ENCODE results near the gene SGTA. TPM values are rescaled to one million over a fixed set of nuclear protein-coding genes. Genes with fewer than 3 reads are reported as not detected.

The SGTA gene
- total and polyA plus RNA-seq, 2 experiments from 2014 or later, result 71.6 to 102 TPM

DNA sequence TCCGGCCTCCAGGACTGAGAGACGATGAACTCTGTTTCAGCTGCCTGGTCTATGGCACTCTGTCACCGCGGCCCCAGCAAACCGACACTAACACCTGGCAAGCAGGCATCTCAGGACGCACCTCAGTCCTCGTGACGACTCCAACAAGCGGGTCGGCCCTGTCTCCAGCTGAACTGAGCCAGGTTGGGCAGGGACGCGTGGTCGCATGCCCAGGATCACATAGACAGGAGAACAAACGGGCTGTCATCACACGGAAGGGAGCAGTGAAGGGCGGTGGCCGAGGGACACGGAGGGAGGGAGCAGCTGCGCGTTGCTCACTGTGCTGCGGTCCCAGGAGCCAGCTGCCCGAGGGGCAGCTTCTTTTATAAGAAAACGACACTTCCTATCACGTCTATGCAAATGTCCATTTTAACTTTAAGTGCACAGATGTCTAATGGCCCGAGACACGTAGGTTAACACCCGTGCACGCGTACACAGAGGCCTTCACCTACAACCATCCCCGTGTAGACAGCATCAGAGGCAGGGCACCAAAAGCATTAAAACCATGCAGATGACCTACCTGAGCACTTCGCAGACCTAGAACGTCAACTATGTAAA lies 8.9 kb downstream of the SGTA start:
- peaks cover 14% of the 10 kb centered on the region for H3K36me3 Mint-ChIP-seq (ENCODE audit: low read depth)

DNA sequence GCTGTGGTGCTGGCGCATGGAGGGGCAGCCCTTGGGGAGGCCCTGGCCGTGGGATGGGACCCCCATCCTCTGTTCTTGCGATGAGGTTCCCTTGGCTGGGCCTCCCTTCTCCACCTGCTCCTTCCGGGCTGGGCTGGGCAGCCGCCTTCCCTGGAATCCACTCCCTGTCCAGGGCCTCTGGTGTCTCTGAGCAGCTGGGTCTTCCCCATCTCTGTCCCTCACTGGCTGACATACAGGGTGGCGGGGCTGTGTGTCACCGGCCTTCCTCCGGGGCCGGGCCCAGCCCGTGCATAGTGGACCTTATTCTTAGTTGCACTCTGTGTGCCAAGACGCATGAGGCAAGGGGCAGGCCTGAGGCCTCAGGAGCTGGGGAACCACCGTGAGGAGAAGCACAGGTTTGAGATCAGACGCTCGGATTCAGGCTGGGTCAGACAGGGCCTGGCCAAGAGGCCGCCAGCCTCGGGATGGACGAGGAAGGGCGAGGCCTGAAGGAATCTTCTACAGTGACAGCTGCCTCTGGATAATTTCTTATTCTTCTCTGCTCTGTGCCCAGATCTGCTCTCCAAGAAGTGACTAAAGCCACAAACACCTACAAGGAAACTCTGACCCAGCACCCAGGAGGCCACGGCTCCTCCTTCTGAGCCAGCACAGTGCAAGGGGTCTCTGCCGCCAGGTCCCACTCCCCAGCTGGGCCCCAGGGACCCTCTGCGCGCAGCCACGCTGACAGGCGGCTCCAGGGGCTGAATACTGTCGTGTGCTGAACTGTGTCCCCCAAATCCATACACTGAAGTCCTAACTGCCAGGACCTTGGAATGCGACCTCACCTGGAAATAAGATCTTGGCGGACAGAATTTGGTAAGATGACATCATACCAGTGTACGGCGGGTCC lies 11.0 kb downstream of the SGTA start:
- Histone ChIP-seq H3K9me2 (ENCODE audit: insufficient read depth) (no peaks in the 10 kb centered on the region), H3K4me3 (no peak overlapping the region), H3F3A (replicated peaks; ENCODE audit: low read depth) (no peaks in the 10 kb centered on the region), H3K27ac (ENCODE audit: low read depth) (no peak overlapping the region), H3K79me2 (replicated peaks; ENCODE audit: insufficient read depth) (peaks cover 66% of the 10 kb centered on the region), H2AFZ (no peak overlapping the region), H3K36me3 (ENCODE audit: insufficient read depth) (no peaks in the 10 kb centered on the region), H4K20me1 (replicated peaks; ENCODE audit: insufficient read depth) (peaks cover 37% of the 10 kb centered on the region), H3K27me3 (ENCODE audit: insufficient read depth) (no peaks in the 10 kb centered on the region), H3K4me1 (ENCODE audit: insufficient read depth) (no peaks in the 10 kb centered on the region), H3K4me2 (no peak overlapping the region)
- DNase-seq (ENCODE audit: low spot score) (no peak), ATAC-seq (no peak)
- Mint-ChIP-seq H3K27ac (no peak overlapping the region), H3K27me3 (ENCODE audit: insufficient read depth, low read depth, poor library complexity) (peaks cover 11% of the 10 kb centered on the region), H3K4me3 (no peak overlapping the region), H3K36me3 (ENCODE audit: low read depth) (peaks cover 11% of the 10 kb centered on the region; the same call in 2 of the 3 replicates), H3K4me1 (no peaks in the 10 kb centered on the region), H3K9me3 (no peaks in the 10 kb centered on the region)
- TF ChIP-seq, protein P1, sequence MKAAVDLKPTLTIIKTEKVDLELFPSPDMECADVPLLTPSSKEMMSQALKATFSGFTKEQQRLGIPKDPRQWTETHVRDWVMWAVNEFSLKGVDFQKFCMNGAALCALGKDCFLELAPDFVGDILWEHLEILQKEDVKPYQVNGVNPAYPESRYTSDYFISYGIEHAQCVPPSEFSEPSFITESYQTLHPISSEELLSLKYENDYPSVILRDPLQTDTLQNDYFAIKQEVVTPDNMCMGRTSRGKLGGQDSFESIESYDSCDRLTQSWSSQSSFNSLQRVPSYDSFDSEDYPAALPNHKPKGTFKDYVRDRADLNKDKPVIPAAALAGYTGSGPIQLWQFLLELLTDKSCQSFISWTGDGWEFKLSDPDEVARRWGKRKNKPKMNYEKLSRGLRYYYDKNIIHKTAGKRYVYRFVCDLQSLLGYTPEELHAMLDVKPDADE (IDR thresholded peaks at IDR 0.05), result no peak
- TF ChIP-seq ZNF114 (CRISPR knock-in tag; IDR thresholded peaks at IDR 0.05) (no peak), STAT1 (IDR thresholded peaks at IDR 0.05; ENCODE audit: unreplicated experiment) (no peak), ZNF331 (CRISPR knock-in tag; IDR thresholded peaks at IDR 0.05; ENCODE audit: low read depth) (no peak), EZH2 (IDR thresholded peaks at IDR 0.05; ENCODE audit: low read depth, unreplicated experiment) (no peak)
- TF ChIP-seq, protein P2, sequence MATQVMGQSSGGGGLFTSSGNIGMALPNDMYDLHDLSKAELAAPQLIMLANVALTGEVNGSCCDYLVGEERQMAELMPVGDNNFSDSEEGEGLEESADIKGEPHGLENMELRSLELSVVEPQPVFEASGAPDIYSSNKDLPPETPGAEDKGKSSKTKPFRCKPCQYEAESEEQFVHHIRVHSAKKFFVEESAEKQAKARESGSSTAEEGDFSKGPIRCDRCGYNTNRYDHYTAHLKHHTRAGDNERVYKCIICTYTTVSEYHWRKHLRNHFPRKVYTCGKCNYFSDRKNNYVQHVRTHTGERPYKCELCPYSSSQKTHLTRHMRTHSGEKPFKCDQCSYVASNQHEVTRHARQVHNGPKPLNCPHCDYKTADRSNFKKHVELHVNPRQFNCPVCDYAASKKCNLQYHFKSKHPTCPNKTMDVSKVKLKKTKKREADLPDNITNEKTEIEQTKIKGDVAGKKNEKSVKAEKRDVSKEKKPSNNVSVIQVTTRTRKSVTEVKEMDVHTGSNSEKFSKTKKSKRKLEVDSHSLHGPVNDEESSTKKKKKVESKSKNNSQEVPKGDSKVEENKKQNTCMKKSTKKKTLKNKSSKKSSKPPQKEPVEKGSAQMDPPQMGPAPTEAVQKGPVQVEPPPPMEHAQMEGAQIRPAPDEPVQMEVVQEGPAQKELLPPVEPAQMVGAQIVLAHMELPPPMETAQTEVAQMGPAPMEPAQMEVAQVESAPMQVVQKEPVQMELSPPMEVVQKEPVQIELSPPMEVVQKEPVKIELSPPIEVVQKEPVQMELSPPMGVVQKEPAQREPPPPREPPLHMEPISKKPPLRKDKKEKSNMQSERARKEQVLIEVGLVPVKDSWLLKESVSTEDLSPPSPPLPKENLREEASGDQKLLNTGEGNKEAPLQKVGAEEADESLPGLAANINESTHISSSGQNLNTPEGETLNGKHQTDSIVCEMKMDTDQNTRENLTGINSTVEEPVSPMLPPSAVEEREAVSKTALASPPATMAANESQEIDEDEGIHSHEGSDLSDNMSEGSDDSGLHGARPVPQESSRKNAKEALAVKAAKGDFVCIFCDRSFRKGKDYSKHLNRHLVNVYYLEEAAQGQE (IDR thresholded peaks at IDR 0.05; ENCODE audit: unreplicated experiment), result no peak

More for the DNA sequence above, 8.9 kb downstream of the SGTA start:
- peaks cover 47% of the 10 kb centered on the region for H4K20me1 ChIP-seq (replicated peaks; ENCODE audit: insufficient read depth)
- ATAC-seq (no peak), DNase-seq (ENCODE audit: low spot score) (no peak)
- H2AFZ ChIP-seq, result no peak overlapping the region
- H3K27ac ChIP-seq (ENCODE audit: low read depth), result no peak overlapping the region
- H3K4me3 ChIP-seq, result no peak overlapping the region
- no peak overlapping the region for H3K4me2 ChIP-seq
- H3K79me2 ChIP-seq (replicated peaks; ENCODE audit: insufficient read depth), result peaks cover 82% of the 10 kb centered on the region
- H3K9me2 ChIP-seq (ENCODE audit: insufficient read depth), result no peaks in the 10 kb centered on the region
- Mint-ChIP-seq H3K27me3 (ENCODE audit: insufficient read depth, low read depth, poor library complexity) (peaks cover 8% of the 10 kb centered on the region), H3K9me3 (no peaks in the 10 kb centered on the region), H3K27ac (peak overlapping the region; percentile 69; the same call in 1 of the 2 replicates), H3K4me1 (no peaks in the 10 kb centered on the region), H3K4me3 (no peak overlapping the region; the same call in 2 of the 3 replicates)
- no peaks in the 10 kb centered on the region for H3F3A ChIP-seq (replicated peaks; ENCODE audit: low read depth)
- H3K4me1 ChIP-seq (ENCODE audit: insufficient read depth), result no peaks in the 10 kb centered on the region
- H3K27me3 ChIP-seq (ENCODE audit: insufficient read depth), result no peaks in the 10 kb centered on the region
- TF ChIP-seq, protein P3, sequence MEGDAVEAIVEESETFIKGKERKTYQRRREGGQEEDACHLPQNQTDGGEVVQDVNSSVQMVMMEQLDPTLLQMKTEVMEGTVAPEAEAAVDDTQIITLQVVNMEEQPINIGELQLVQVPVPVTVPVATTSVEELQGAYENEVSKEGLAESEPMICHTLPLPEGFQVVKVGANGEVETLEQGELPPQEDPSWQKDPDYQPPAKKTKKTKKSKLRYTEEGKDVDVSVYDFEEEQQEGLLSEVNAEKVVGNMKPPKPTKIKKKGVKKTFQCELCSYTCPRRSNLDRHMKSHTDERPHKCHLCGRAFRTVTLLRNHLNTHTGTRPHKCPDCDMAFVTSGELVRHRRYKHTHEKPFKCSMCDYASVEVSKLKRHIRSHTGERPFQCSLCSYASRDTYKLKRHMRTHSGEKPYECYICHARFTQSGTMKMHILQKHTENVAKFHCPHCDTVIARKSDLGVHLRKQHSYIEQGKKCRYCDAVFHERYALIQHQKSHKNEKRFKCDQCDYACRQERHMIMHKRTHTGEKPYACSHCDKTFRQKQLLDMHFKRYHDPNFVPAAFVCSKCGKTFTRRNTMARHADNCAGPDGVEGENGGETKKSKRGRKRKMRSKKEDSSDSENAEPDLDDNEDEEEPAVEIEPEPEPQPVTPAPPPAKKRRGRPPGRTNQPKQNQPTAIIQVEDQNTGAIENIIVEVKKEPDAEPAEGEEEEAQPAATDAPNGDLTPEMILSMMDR (conservative IDR thresholded peaks at IDR 0.05; ENCODE audit: low read depth in 2 of 2), result no peak
- TF ChIP-seq, protein P2 (IDR thresholded peaks at IDR 0.05; ENCODE audit: unreplicated experiment), result no peak
- no peaks in the 10 kb centered on the region for H3K36me3 ChIP-seq (ENCODE audit: insufficient read depth)
